Neural cell (in vitro differentiated cells): ENCODE data around the gene POLA2. TPM values are rescaled to one million over a fixed set of nuclear protein-coding genes. Genes with fewer than 3 reads are reported as not detected.

Experiments used
- H2AFZ ChIP-seq: fragments of 200-600, 300-800 bp; sonication (generic), shearing (Covaris generic); 2 replicates; pipeline ENCODE4 v1.6.0; 2014; ENCODE audit warnings: low read depth, mild to moderate bottlenecking, antibody characterized with exemption, low read length, moderate library complexity
- H3F3A ChIP-seq: fragments of 200-600 bp; shearing (Covaris generic); 2 replicates; pipeline ENCODE4 v1.6.1; 2016; ENCODE audit warnings: mild to moderate bottlenecking, moderate library complexity, mixed read lengths, antibody characterized with exemption, low read length; ENCODE audit not compliant: insufficient read depth, poor library complexity, severe bottlenecking
- H3K27ac ChIP-seq: fragments of 200-600, 300-800 bp; sonication (generic), shearing (Covaris generic); 2 replicates; pipeline ENCODE4 v1.5.1; 2014; ENCODE audit warnings: mild to moderate bottlenecking, low read length, moderate library complexity
- H3K27me3 ChIP-seq: fragments of 300-800, 200-600 bp; sonication (generic), shearing (Covaris generic); 2 replicates; pipeline ENCODE4 v1.6.0; 2014; ENCODE audit warnings: mild to moderate bottlenecking, low read depth, low read length, moderate library complexity; ENCODE audit not compliant: insufficient read depth
- H3K36me3 ChIP-seq: fragments of 300-800, 200-600 bp; sonication (generic), shearing (Covaris generic); 2 replicates; pipeline ENCODE4 v1.5.1; 2014; ENCODE audit warnings: mild to moderate bottlenecking, antibody characterized with exemption, low read length, moderate library complexity; ENCODE audit not compliant: insufficient read depth
- H3K4me2 ChIP-seq: fragments of 300-800, 200-600 bp; sonication (generic), shearing (Covaris generic); 2 replicates; pipeline ENCODE4 v1.6.0; 2014; ENCODE audit warnings: mild to moderate bottlenecking, low read length
- H3K4me3 ChIP-seq: fragments of 300-800, 200-600 bp; sonication (generic), shearing (Covaris generic); 2 replicates; pipeline ENCODE4 v1.5.1; 2014; ENCODE audit warnings: mild to moderate bottlenecking, low read length, moderate library complexity
- H3K79me2 ChIP-seq: fragments of 200-600 bp; shearing (Covaris generic); replicated peaks from 2 replicates; pipeline ENCODE4 v1.6.0; 2014; ENCODE audit warnings: mild to moderate bottlenecking, low read length, moderate library complexity; ENCODE audit not compliant: insufficient read depth
- H3K9ac ChIP-seq: fragments of 300-800, 200-600 bp; sonication (generic), shearing (Covaris generic); 2 replicates; pipeline ENCODE4 v1.6.1; 2016; ENCODE audit warnings: mild to moderate bottlenecking, low read length, mixed read lengths
- H3K9me2 ChIP-seq: fragments of 200-600 bp; shearing (Covaris generic); 2 replicates; pipeline ENCODE4 v1.6.1; 2016; ENCODE audit warnings: mild to moderate bottlenecking, low read length, mixed read lengths; ENCODE audit not compliant: insufficient read depth
- H3K9me3 ChIP-seq: fragments of 200-600, 300-800 bp; sonication (generic), shearing (Covaris generic); 2 replicates; pipeline ENCODE4 v1.6.1; 2016; ENCODE audit warnings: mild to moderate bottlenecking, mixed run types, low read length, moderate library complexity, mixed read lengths
- H4K20me1 ChIP-seq: fragments of 200-600 bp; shearing (Covaris generic); 2 replicates; pipeline ENCODE4 v1.6.1; 2016; ENCODE audit warnings: mild to moderate bottlenecking, mixed run types; ENCODE audit not compliant: insufficient read depth
- EP300 ChIP-seq: fragments of 450-650 bp; conservative IDR thresholded peaks from 2 replicates; pipeline ENCODE4 v1.6.1; 2014; ENCODE audit warnings: antibody characterized with exemption, mild to moderate bottlenecking, moderate library complexity; ENCODE audit not compliant: poor library complexity, severe bottlenecking
- EZH2 ChIP-seq: fragments of 200-600, 300-800 bp; shearing (Covaris generic), sonication (generic); IDR thresholded peaks from 2 replicates; pipeline ENCODE4 v1.6.1; 2014; ENCODE audit warnings: antibody characterized with exemption, low read length, borderline replicate concordance, mild to moderate bottlenecking; ENCODE audit not compliant: insufficient read depth, poor library complexity, severe bottlenecking
- MXI1 ChIP-seq: fragments of 450-650 bp; conservative IDR thresholded peaks from 2 replicates; pipeline ENCODE4 v1.6.1; 2014; ENCODE audit warnings: antibody characterized with exemption, mild to moderate bottlenecking; ENCODE audit not compliant: poor library complexity, severe bottlenecking
- POLR2AphosphoS5 ChIP-seq: IDR thresholded peaks from 2 replicates; pipeline ENCODE4 v1.6.1; 2012
- RAD21 ChIP-seq: fragments of 450-650 bp; conservative IDR thresholded peaks from 2 replicates; pipeline ENCODE4 v1.6.1; 2014; ENCODE audit warnings: antibody characterized with exemption, mild to moderate bottlenecking, moderate library complexity
- SMC3 ChIP-seq: fragments of 450-650 bp; conservative IDR thresholded peaks from 2 replicates; pipeline ENCODE4 v1.6.1; 2014; ENCODE audit warnings: antibody characterized with exemption, mild to moderate bottlenecking, moderate library complexity; ENCODE audit not compliant: poor library complexity
- TAF1 ChIP-seq: IDR thresholded peaks from 2 replicates; pipeline ENCODE4 v1.6.1; 2012; ENCODE audit warnings: low read depth
- polyA plus RNA-seq: library from polyadenylated mRNA; depleted of rRNA; stranded (reverse); fragments of >200 nt; gene quantifications from 2 replicates; pipeline ENCODE4 v1.2.3, GENCODE V29; 2014
- TF ChIP-seq, protein P1 (sequence below): fragments of 450-650 bp; IDR thresholded peaks from 2 replicates; pipeline ENCODE4 v1.5.1; 2014; ENCODE audit warnings: antibody characterized with exemption, mild to moderate bottlenecking, moderate library complexity; ENCODE audit not compliant: poor library complexity, severe bottlenecking
- TF ChIP-seq, protein P2 (sequence below): IDR thresholded peaks from 2 replicates; pipeline ENCODE4 v1.6.1; 2012; ENCODE audit warnings: borderline replicate concordance

Gene POLA2
- polyA plus RNA-seq, 1 donor from 2014 or later, result 4.3 TPM

DNA sequence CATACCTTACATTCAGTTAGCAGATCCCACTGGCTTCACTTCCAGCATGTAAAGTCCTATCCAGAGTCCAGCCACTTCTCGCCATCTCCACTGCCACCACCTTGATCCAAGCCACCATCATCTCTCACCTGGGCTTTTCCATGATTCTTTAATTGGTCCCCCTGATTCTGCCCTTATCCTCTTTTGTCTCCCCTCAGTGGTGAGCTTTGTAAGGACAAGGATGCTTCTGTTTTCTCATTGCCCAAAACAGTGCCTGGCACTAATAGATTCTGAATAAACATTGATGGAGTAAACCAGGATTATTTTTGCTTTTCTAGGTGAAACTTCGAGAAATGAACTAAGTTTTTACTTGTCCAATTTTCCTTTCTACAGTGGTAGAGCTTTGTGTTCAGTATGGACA lies 4.4 kb downstream of the POLA2 start:
- H3K9ac ChIP-seq, result no peak overlapping the region
- H3K4me3 ChIP-seq, result no peak overlapping the region
- no peaks in the 10 kb centered on the region for H3K9me3 ChIP-seq
- TF ChIP-seq EP300, result no peak
- H3K27me3 ChIP-seq, result no peaks in the 10 kb centered on the region
- peaks cover 10% of the 10 kb centered on the region for H3K79me2 ChIP-seq
- H3K9me2 ChIP-seq, result no peaks in the 10 kb centered on the region
- no peaks in the 10 kb centered on the region for H3K36me3 ChIP-seq
- no peak overlapping the region for H3K4me2 ChIP-seq
- H2AFZ ChIP-seq, result no peak overlapping the region
- no peak overlapping the region for H3K27ac ChIP-seq
- no peaks in the 10 kb centered on the region for H3F3A ChIP-seq
- H4K20me1 ChIP-seq, result no peaks in the 10 kb centered on the region

DNA sequence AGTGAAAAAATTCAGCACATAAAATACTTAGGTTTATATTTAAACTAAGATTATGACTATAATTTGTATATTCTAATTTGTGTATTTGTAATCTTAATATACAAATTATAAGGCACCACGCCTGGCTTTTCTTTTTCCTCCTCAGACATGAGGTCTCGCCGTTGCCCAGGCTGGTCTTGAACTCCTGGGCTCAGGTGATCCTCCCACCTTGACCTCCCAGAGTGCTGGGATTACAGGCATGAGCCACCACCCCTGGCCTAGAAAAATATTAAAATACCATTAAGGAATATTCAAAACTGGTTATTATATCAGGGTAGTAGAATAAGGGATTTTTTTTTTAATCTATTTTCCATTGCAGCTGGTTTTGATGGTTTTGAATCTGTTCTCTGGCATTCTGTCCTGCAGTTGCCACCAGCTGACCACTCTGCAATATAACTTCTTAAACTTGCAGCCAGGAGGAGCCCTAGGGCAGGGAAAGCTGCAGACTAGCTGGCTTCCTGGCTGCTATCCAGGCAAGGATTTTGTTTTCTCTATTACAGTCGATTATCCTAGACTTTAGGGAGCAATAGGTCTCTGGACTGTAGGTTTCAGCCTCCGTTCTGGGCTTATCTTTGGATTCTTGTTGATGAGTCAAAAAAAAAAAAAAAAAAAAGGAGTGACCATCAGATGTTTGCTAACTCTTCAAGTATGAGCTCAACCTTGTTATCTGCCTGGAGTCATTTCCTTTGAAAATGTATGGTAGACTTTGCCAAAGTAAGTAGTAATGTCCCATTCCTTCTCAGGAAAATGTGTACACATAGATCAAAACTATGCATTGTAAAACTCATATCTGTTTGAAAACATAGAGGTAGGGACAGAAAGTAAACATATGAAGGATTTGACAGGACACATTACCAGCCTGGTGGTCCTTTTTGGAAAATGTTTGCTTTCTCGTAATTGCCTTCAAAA lies 13.2 kb downstream of the POLA2 start:
- H3K4me2 ChIP-seq, result no peak overlapping the region
- TF ChIP-seq RAD21, result peak; percentile 81
- no peak for TF ChIP-seq TAF1
- peak; percentile 78 for TF ChIP-seq SMC3
- TF ChIP-seq, protein P1, sequence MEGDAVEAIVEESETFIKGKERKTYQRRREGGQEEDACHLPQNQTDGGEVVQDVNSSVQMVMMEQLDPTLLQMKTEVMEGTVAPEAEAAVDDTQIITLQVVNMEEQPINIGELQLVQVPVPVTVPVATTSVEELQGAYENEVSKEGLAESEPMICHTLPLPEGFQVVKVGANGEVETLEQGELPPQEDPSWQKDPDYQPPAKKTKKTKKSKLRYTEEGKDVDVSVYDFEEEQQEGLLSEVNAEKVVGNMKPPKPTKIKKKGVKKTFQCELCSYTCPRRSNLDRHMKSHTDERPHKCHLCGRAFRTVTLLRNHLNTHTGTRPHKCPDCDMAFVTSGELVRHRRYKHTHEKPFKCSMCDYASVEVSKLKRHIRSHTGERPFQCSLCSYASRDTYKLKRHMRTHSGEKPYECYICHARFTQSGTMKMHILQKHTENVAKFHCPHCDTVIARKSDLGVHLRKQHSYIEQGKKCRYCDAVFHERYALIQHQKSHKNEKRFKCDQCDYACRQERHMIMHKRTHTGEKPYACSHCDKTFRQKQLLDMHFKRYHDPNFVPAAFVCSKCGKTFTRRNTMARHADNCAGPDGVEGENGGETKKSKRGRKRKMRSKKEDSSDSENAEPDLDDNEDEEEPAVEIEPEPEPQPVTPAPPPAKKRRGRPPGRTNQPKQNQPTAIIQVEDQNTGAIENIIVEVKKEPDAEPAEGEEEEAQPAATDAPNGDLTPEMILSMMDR, result peak; percentile 77
- TF ChIP-seq POLR2AphosphoS5, result no peak
- no peaks in the 10 kb centered on the region for H3K9me3 ChIP-seq
- H3K27me3 ChIP-seq, result no peaks in the 10 kb centered on the region
- H3K9ac ChIP-seq, result no peak overlapping the region
- no peaks in the 10 kb centered on the region for H3K79me2 ChIP-seq
- no peaks in the 10 kb centered on the region for H4K20me1 ChIP-seq
- no peak overlapping the region for H2AFZ ChIP-seq
- no peak overlapping the region for H3K27ac ChIP-seq
- H3F3A ChIP-seq, result no peaks in the 10 kb centered on the region
- H3K9me2 ChIP-seq, result no peaks in the 10 kb centered on the region
- no peak overlapping the region for H3K4me3 ChIP-seq
- H3K36me3 ChIP-seq, result no peaks in the 10 kb centered on the region

DNA sequence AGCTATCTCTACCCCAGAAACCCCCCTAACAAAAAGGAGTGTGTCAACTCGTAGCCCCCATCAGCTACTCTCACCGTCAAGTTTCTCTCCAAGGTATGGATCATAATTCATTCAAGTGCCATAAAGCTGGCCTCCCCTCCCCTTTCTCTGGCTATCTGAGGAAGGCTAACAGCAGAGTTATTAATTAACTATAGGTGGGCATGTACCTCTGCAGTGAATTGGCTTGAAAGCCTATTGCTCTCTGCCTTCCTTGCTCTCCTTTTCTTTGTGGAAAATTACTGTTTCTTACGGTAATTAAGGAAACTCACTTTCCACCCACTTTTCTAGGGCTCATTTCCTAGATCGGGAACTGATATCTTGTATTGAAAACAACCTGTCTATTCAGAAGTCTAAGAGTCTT lies 14.1 kb downstream of the POLA2 start:
- Histone ChIP-seq H3K4me3 (no peak overlapping the region), H2AFZ (no peak overlapping the region), H4K20me1 (no peaks in the 10 kb centered on the region), H3K9me2 (no peaks in the 10 kb centered on the region), H3K9me3 (no peaks in the 10 kb centered on the region), H3K4me2 (no peak overlapping the region), H3K36me3 (no peaks in the 10 kb centered on the region), H3K79me2 (no peaks in the 10 kb centered on the region), H3K9ac (no peak overlapping the region), H3K27me3 (no peaks in the 10 kb centered on the region), H3K27ac (no peak overlapping the region), H3F3A (no peaks in the 10 kb centered on the region)
- TF ChIP-seq EP300, result no peak
- TF ChIP-seq, protein P2, sequence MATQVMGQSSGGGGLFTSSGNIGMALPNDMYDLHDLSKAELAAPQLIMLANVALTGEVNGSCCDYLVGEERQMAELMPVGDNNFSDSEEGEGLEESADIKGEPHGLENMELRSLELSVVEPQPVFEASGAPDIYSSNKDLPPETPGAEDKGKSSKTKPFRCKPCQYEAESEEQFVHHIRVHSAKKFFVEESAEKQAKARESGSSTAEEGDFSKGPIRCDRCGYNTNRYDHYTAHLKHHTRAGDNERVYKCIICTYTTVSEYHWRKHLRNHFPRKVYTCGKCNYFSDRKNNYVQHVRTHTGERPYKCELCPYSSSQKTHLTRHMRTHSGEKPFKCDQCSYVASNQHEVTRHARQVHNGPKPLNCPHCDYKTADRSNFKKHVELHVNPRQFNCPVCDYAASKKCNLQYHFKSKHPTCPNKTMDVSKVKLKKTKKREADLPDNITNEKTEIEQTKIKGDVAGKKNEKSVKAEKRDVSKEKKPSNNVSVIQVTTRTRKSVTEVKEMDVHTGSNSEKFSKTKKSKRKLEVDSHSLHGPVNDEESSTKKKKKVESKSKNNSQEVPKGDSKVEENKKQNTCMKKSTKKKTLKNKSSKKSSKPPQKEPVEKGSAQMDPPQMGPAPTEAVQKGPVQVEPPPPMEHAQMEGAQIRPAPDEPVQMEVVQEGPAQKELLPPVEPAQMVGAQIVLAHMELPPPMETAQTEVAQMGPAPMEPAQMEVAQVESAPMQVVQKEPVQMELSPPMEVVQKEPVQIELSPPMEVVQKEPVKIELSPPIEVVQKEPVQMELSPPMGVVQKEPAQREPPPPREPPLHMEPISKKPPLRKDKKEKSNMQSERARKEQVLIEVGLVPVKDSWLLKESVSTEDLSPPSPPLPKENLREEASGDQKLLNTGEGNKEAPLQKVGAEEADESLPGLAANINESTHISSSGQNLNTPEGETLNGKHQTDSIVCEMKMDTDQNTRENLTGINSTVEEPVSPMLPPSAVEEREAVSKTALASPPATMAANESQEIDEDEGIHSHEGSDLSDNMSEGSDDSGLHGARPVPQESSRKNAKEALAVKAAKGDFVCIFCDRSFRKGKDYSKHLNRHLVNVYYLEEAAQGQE, result no peak
- no peak for TF ChIP-seq MXI1
- TF ChIP-seq, protein P1, result no peak
- no peak for TF ChIP-seq EZH2
- TF ChIP-seq TAF1, result no peak
- no peak for TF ChIP-seq SMC3
- TF ChIP-seq RAD21, result no peak
- TF ChIP-seq POLR2AphosphoS5, result no peak
